Measurements from ENCODE around the gene HOXB5. TPM values are rescaled to one million over a fixed set of nuclear protein-coding genes. Genes with fewer than 3 reads are reported as not detected.

HOXB5 gene
- total and polyA plus RNA-seq, 2 of the 4 experiments (the other 2 are of a cell fraction), result 0.54 to 18.0 TPM

- peak overlapping the region; percentile 90 for H2BK120ac ChIP-seq (ENCODE audit: low read depth, low read length)
- no TSS peak for BruUV-seq (replicated peaks)
- peak overlapping the region; percentile 99 for H2BK5ac ChIP-seq (ENCODE audit: low read depth, low read length, poor library complexity, severe bottlenecking)
- TF ChIP-seq CTCF (conservative IDR thresholded peaks at IDR 0.05; ENCODE audit: low read depth, low read length) (no peak), NFE2L2 (IDR thresholded peaks at IDR 0.05; ENCODE audit: low read depth, low read length) (no peak), ELK1 (IDR thresholded peaks at IDR 0.05; ENCODE audit: borderline replicate concordance, low read depth, low read length) (no peak), MAFK (IDR thresholded peaks at IDR 0.05; ENCODE audit: low read depth, low read length) (no peak), CEBPB (IDR thresholded peaks at IDR 0.05; ENCODE audit: low read depth, low read length) (no peak), BHLHE40 (IDR thresholded peaks at IDR 0.05; ENCODE audit: low read depth, low read length) (no peak), USF2 (IDR thresholded peaks at IDR 0.05; ENCODE audit: low read depth, low read length) (no peak), MAZ (IDR thresholded peaks at IDR 0.05; ENCODE audit: borderline replicate concordance, low read depth, low read length) (no peak), FOS (IDR thresholded peaks at IDR 0.05; ENCODE audit: low read depth, low read length) (no peak), RFX5 (IDR thresholded peaks at IDR 0.05; ENCODE audit: low read depth, low read length) (no peak)
- H2BK15ac ChIP-seq (ENCODE audit: low read depth, low read length), result peak overlapping the region; percentile 89; the same call in 2 of the 3 replicates
- H3K36me3 ChIP-seq (ENCODE audit: control insufficient read depth, insufficient read depth, low read length), result peaks cover 44% of the 10 kb centered on the region; the same call in 1 of the 2 replicates
- peak overlapping the region; percentile 93 for H3K27ac ChIP-seq (ENCODE audit: insufficient read depth, low read length)
- peak overlapping the region; percentile 96 for H4K91ac ChIP-seq (ENCODE audit: insufficient read depth, low read depth, low read length)
- WGBS, 2 experiments (ENCODE audit: extremely low coverage in 2 of 2, insufficient read length in 1 of 2), result 71% methylated on average over 1 of the region's 4 CpGs; no CpG with 5 or more reads in 1 of the 2 experiments
- peaks cover 23% of the 10 kb centered on the region for H3K9me1 ChIP-seq (ENCODE audit: insufficient read depth, low read length)
- H3K9me3 ChIP-seq (ENCODE audit: control insufficient read depth, insufficient read depth, low read length), result no peaks in the 10 kb centered on the region
- H2BK20ac ChIP-seq (ENCODE audit: low read depth, low read length), result peak overlapping the region; percentile 74
- H3K14ac ChIP-seq (replicated peaks; ENCODE audit: low read depth, low read length), result peak overlapping the region; percentile 95
- peak overlapping the region; percentile 77 to 92 for H4K8ac ChIP-seq (ENCODE audit: low read depth in 2 of 2, low read length in 2 of 2)
- peak overlapping the region; percentile 92 for H4K5ac ChIP-seq (ENCODE audit: low read depth, low read length)
- peak overlapping the region; percentile 98 for H3K4me2 ChIP-seq (ENCODE audit: low read depth, low read length)
- no peak overlapping the region for H2AFZ ChIP-seq (replicated peaks; ENCODE audit: low read length, poor library complexity)
- ChIA-PET POLR2A (ENCODE audit: unreplicated experiment) (interaction anchor here (0.8 to 1.4 kb wide), 3 partner anchors 22 to 27 kb away, joined by 3 to 8 read pairs (median 4); partner anchors contain the start of gene HOXB5), CTCF (no interaction called here)
- peak overlapping the region; percentile 92 for H3K9ac ChIP-seq (ENCODE audit: low read depth, low read length)
- ATAC-seq (ENCODE audit: low read depth) (no peak), DNase-seq (no peak)
- peak overlapping the region; percentile 78 for H2AK5ac ChIP-seq (ENCODE audit: low read depth, low read length)
- H3K23ac ChIP-seq (ENCODE audit: low read depth, low read length), result peak overlapping the region; percentile 99
- no peaks in the 10 kb centered on the region for H3K27me3 ChIP-seq (ENCODE audit: control insufficient read depth, insufficient read depth, low read length)
- in situ Hi-C loops (cut with MboI; ENCODE audit: low sequenced_read_pairs) (no loop called here), intact Hi-C loops (cut with micrococcal nuclease) (no loop called here), dilution Hi-C loops (cut with HindIII; ENCODE audit: low sequenced_read_pairs, unreplicated experiment) (no loop called here)
- peaks cover 0 to 23% of the 10 kb centered on the region in 2 experiments; a peak in 2 of 4 replicates for H3K79me1 ChIP-seq (ENCODE audit: low read depth in 1 of 2, low read length in 2 of 2)
- H3K4ac ChIP-seq (ENCODE audit: low read depth, low read length), result peak overlapping the region; percentile 99
- H3K4me3 ChIP-seq (ENCODE audit: insufficient read depth, low read depth, low read length), result no peak overlapping the region
- peaks cover 59% of the 10 kb centered on the region for H3K4me1 ChIP-seq (ENCODE audit: control insufficient read depth, insufficient read depth, low read length)
- peak overlapping the region; percentile 84; the same call in 1 of the 2 replicates for H3K56ac ChIP-seq (ENCODE audit: extremely low read depth, insufficient read depth, low read length)
- H4K20me1 ChIP-seq (ENCODE audit: insufficient read depth, low read length), result peaks cover 29% of the 10 kb centered on the region
- H2AK9ac ChIP-seq (replicated peaks; ENCODE audit: low read depth, low read length, poor library complexity), result peak overlapping the region; percentile 75
- peak overlapping the region; percentile 63 for H3K18ac ChIP-seq (ENCODE audit: low read depth, low read length)
Measured at GRCh38 chr17:48565925-48566710, 27.5 kb downstream of the HOXB5 start.
